GM21529 (cell line): ENCODE measurements around the gene C2orf66.

Experiments used
- ATAC-seq: cut with Tn5 transposase; IDR thresholded peaks from one replicate; pipeline ENCODE4 v1.9.1; 2021; ENCODE audit not compliant: unreplicated experiment

Gene C2orf66

DNA sequence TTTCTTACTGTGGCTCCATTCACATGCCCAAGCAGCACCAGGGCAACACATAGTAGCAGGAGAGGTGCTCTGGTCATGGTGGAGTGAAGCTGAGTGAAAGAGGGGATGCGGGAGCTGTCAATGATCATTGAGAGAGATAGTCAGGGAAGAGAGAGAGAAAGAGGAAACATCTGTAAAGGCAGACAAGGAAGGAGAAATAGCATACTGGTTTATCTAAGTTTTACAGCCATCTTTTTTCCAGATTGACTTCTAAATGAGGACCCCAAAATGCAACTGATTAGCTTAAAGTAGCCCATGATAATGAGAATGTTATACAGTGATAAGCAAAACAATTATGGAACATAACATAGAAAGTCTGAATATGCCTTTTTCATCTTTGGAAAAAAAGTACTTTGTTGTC lies at the start of gene C2orf66:
C2orf66 (minus strand) TSS at position 96 of the 400 bp plus-strand sequence; CDS start at position 77, 19 bp downstream.
- no peak for ATAC-seq

DNA sequence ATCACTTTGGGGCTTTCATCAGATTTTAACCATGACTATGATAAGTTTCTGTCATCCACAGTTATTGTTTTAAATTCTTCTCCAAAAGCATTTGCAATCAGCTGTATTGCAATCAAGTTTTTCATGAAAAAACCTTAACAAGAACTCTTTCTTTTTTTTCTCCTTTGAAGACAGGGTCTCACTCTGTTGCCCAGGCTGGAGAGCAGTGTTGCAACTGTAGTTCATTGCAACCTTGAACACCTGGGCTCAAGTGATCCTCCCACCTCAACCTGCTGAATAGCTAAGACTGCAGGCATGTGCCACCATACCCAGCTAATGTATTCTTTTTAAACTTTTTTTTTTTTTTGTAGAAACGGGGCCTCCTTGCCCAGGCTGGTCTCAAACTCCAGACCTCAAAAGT lies 45.5 kb upstream of the C2orf66 start:
- no peak for ATAC-seq

DNA sequence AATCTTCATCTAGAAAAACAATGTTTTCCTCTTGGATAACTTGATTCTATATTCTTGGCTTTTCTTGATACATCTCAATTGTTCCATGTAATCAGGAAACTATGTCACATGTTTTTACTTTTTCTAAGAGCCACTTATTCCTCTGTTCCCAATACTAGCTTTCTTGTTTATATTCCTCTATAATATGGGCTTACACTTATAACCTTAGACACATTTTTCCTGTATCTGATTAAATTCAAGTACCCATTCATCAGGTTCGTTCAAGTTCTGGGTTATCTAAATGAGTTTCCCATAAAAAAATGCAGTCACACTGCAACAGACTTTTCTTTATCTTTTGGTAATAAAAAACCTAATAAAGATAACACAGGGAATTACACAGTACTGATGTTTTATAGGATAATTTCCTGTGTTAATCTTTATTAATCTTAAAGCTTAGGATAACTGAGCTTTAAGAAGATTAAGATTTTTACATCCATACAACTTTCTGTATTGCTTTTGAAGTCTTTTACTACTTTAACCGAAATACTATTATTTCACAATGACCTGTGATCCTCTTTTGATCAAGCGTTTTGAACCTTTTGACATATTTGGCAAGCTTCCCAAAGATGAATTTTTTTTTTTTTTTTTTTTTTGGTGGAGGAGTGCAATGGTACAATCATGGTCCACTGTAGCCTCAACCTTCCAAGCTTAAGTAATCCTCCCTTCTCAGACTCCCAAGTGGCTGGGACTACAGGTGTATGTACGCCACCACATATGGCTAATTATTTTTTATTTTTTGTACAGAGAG lies 44.3 kb upstream of the C2orf66 start:
- no peak for ATAC-seq

DNA sequence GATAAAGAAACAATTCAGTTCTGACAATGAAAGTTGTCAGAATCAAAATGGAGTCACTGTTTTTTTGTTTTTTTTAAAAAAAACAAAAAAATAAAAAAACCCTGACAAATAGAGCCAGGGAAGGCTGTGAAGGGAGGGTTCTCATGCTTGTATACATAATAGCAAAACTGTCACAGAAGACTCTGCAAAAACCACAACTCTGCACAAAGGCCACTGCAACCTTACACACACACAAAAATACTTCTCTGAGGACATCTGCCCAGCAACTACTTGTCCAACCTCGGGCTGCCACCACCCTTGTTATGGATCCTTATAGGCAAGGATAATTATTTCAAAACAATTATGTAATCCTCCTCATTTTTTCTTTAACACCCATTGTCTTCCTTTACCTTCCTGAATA lies 41.9 kb upstream of the C2orf66 start:
- ATAC-seq: no peak

DNA sequence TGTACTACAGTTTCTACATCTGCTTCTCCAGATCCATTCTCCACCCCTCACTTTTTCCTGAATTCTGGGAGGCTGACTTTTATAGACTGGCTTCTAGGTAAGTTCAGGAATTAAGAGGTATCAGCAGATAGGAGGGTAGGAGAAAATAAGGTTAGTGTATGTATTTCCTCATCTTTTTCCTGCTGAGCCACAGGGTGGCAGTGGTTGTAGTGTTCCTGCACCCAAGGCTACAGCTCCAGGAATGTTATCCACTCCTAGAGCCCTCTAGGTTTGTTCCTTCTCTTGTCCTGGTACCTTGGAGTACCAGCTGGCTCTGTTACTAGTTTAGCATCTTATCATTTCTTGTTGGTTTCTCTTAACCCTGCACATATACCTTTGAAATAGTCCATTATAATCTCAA lies 40.7 kb upstream of the C2orf66 start:
- no peak for ATAC-seq

DNA sequence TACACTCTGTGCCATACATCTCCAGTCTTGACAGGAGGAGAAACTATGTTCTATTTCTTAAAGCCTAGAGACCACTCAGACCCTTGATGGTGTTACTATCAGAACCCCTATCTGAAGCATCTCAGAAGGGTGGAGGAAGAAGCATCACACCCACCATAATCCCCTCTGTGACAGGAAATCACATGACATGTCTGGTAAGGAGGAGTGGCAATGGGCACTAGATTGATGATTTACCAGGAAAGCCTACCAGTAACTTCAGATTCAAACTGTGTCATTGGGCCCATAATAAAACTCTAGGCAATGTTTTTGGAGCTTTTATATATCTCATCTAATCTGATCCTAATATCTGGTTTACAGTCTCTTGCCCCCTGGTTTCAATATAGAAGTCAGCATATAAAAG lies 37.1 kb upstream of the C2orf66 start:
- ATAC-seq: no peak

DNA sequence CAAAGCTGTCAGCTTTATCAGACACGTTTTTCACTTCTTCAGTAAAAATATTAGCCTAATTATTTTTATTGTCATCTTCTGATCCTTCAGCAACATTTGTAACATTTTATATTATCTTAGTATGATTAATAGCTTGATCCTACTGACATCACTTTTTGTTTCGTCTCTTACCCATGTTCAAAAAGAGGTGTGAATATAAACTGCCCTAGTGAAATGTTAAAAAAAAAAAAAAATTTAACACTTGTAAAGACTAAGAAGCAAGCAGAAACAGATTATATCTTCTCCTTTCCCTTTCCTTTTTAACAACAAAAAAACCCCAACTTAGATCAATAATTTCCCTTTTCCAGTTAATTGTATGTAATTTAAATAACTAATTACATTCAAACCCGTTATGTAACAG lies 36.2 kb upstream of the C2orf66 start:
- no peak for ATAC-seq

DNA sequence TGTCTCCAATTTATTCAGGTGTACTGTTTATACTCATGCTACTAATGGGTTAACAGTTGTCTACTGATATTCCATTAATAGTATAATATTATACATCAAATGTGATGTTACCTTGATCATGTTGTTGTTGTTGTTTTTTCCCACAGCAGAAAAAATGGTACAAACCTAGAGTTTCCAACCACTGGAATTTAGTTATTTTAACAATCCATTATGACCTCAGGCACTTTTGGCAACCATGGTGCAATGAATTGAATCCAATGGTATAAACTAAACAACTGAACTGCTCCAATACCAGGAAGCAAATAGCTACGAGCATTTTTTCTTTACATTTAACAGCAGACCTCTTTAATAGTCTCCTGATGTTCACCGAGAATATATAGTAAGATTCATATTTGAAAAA lies 31.0 kb upstream of the C2orf66 start:
- ATAC-seq: no peak

DNA sequence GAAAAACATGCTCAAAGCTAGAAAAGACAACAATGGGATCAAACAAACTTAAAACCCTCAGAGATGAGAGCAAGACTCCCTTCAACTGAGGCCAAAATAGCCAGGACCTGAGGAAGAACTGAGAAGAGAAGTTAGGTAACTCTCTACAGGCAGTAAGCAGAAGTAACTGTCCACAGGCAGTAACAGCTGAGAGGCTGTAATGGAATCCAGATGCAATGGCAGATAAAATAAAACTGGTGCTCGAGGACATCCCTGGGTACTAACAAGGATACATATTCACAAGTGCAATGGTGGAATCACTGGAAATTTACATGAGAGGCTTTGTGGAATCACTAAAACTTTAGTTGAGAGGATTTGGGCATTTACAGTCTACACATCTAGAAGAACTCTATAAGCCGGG lies 30.4 kb upstream of the C2orf66 start:
- ATAC-seq: no peak

DNA sequence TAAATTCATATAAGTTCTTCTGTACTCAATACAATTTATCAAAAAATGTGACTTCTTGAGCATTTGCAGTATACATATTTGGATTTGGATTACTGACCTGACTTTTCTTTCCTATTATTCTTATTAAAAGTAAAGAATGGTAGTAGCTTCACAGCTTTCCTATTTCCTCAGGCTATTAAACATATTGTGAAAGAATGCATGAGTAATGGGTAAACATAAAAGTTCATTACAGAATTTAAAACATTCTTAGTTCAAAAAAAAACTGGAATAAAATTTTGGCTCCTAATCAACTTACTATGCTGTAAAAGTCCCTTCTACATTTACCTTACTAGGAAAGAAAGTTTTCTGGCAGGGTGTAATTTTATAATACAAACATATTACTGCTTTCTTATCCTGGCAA lies 27.3 kb upstream of the C2orf66 start:
- no peak for ATAC-seq

DNA sequence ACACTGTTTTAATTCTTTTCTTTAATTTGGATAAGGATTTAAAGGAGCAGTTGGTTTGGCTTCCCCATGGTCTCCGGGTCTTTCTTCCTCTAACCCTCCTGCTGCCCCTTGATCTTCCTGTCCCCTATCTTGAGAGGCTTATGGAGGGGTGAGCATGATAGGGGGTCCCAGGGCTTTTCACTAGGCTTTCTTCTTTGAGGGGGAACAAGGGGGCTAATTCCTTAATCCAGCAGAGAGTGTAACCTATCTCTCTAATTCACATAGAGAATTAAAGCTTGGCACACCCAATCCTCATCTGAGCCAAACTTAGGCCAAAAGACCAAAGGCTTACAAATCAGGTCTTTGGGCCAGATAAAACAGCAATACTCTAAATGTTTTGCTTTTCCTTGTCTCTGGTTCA lies 21.5 kb upstream of the C2orf66 start:
- no peak for ATAC-seq

DNA sequence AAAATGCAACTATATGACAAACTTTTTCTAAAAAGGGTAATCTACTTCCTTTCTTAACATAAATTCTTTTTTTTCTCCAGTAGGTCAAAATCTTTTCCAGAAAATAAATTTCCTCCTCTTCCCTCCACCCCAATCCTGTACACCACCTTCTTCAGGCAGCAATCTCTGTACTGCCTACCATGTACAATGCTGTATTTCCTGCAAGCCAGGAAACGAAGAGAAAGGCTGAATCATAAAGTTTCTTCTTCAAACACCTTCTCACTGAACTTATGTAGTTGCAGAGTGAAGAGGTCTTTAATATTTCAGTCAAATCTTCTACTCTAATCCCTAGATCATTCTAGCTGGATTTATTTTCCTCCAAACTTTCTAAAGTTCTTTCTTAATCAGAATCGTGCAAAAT lies 18.2 kb upstream of the C2orf66 start:
- no peak for ATAC-seq

DNA sequence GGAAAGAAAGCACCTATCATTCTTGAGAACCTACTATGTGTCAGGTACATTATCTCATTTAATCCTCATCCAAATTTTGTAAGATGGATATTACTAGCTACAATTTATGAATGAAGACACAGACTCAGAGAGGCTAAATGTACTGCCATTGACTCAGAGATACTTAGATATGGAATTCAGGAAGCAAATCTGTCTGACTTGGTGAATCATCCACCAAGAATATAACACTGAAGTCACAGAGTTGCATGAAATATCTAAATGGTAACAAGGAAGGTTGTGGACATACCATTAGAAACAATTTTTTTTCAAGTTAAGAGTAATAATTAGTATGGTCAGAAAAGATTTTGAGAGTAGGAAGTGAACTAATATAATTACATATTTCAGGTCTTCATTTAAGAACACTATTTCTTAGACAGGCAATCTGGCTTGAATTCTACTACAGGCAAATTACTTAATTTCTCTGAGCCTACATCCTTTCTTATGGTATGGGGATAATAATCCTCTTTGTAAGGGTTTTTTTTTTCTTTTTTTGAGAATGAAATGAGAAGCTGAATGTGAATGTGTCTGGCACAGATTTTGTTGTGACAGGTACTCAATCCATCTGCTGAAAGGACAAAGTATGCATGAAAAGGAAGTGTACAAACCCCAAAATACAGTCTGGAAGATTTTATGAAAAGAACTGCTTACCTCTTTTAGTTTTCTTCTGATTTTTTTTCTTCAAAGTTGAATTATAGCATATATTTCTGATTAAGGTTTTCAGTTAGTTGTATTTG lies 14.8 kb upstream of the C2orf66 start:
- ATAC-seq: no peak

DNA sequence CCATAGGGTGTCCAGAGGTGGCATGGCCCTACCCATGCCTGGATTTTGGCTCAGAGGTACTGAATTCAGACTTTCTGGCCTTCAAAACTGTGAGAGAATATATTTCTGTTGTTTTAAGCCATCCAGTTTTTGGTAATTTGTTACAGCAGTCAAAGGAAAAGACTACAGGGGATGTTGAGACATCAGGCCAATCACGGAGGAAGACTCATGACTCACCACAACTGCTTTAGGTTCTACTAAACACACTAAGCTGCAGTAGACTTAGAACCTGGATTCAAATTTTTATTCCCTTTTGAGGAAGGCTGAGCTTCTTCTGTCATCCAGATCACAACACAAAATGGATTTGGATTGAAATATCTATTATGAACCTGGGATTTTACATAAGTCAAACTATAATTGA lies 12.0 kb upstream of the C2orf66 start:
- ATAC-seq: no peak

DNA sequence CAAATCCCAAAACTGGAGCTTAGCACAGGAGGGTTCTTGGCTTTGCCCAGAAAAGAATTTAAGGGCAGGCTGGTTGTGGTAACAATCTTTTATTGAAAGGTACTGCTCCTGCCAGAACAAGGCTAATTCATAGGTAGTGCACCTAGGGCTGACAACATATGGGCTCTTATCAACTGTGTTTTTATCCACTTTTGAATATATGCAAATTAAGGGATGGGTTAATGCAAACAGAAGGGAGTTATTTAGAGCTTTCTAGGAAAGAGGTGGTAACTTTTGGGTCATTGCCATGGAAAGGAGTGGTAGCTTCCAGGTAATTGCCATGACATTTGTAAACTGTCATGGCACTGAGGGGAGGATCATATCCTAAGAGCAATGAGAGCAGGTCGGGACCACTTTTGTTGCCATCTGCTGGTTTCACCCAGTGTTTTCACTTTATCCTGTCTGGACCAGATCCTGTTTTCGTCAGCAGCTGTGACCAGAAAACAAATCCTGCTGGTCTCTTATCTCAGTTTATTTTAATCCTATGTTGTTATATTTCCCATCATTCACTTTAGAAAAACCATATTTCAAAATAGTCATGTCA lies 981 bp downstream of the C2orf66 start:
- no peak for ATAC-seq

DNA sequence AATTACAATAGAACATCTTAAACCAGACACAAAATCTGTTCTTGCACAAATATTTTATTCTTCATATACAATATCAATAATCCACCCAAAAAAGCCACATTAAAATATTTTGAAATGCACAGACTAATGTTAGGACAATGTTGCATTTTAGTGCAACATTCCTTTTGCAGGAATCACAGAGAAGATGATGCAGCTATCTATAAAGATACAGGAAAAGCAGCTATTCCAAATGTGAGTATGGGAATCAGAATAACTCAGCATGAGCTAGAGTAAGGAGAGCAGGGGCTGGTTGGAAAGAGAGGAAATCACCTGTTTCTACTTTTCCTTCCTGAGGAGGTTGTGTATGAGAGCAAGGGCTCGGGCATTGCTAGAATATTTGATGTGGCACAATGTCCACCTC lies 4.8 kb downstream of the C2orf66 start:
- ATAC-seq: no peak

DNA sequence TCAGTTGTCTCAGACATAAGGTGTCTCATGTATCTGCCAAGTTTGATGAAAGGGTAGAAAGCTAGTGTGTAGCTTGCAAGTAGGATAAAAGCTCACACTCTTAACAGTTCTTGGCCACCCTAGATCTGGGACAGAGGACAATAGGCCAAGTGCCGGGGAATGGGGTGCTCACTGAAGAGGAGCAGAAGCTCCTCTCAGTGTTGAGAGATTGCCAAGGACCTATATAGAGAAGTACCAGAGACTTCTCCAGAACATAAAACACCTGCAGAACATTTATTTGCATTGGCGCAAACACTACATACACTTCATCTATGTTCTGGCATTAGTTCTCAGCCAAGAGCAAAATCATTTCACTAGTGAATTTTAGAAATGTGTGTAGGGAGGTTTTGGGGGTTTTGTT lies 6.8 kb downstream of the C2orf66 start:
- no peak for ATAC-seq

DNA sequence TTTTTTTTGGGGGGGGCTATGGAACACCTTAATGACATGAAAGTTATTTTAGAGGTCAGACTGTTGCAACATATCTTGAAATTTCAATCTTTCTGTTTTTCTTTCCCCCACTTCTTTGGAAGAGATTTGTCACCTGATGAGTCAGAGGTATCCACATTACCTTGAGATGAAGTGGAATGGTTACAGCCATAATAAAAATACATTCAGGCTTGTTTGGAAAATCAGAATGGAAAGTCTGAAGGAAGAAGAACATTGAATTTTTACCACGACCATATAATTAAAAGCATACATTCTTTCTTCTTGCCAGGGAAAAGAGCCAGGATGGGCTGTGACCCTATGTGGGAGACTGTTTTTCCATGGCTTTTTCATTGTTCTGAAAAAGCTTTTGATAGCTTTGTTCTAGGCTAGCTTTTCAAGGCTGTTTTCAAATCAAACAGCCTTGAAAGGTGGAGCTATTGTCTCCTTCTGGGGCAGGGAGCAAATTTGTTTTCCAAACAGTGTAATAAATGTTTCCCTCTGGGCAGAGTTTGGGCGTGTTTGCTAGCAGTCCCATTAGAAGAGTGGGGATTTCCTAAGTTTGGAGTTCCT lies 7.4 kb downstream of the C2orf66 start:
- no peak for ATAC-seq

DNA sequence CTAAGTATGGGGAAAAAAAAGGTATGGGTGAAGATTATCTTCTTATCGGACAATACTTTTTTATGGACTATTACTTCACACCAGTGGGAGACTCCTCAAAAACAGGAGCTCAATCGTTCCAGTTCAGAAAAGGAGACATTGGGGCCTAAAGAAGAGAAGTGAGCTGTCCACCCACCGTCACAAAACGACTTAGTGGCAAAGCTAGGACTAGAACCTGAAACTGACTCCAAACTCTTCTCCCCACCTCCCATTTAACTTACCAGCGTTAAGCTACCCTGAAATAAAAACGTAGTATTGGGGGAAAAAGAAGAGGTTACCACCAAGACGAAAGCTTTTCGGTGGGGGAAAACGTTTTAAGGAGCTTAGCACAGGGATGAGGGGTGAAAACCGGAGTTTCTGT lies 10.2 kb downstream of the C2orf66 start:
- ATAC-seq: no peak

DNA sequence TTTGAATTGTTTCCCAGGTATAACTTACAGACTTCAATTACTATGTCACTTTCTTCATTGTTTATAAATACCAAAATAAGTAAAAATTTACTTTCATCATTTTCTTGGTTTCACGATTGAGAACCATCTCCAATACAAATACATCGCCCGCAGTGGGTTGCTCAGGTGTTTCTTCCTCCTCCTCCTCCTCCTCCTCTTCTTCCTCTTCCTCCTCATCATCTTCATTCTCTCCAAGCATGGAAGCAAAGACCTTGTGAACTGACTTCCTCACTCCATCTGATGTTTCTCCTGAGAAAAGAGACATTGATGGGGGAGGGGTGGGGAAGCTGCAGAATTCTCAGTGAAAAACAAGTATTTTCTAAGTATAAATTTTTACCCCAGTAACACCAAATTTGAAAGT lies 16.3 kb downstream of the C2orf66 start:
- no peak for ATAC-seq

DNA sequence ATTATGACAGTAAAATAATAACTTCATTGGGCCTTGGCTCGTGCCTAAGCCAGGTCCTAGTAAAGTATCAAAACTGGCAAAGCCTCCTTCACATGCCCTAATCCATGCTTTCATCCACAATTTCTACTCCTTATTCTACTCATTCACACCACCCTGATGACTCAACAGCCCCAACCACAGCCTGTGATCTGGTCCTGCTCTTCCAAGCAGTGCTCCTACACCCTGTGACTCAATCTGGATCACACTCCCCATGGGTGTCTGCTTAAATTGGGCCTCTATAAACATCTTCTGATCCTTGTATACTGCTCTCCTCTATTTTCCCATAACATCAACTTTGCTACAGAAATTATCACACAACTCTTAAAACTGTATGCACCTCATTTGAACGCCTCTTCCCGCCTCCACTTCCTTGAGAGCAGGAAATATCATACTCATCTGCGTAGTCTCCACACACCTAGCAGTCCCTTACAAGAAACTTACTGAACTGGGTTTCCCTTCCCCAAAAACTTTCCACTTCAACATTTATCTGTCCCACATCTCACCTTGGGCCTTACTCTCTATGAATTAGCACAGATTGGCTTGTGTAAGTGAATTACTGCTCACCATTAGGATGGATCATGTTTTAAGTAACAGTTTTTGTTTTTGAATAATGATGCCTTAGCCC lies 25.6 kb downstream of the C2orf66 start:
- peak; percentile 85 for ATAC-seq
